GM04504 (cell line): Measurements from ENCODE around the gene SLC22A2.

Source experiments
- DNase-seq: peaks from one replicate; pipeline ENCODE4 v3.0.0-alpha.2; 2012; ENCODE audit warnings: low read depth

SLC22A2 gene

GRCh38 chr6:160207618-160208017, 51.0 kb downstream of the SLC22A2 start:
- DNase-seq, result no peak

GRCh38 chr6:160204710-160205109, 53.9 kb downstream of the SLC22A2 start:
- DNase-seq, result no peak

GRCh38 chr6:160203953-160204352, 54.7 kb downstream of the SLC22A2 start:
- DNase-seq, result no peak

GRCh38 chr6:160203522-160203921, 55.1 kb downstream of the SLC22A2 start:
- no peak for DNase-seq

GRCh38 chr6:160203076-160203475, 55.5 kb downstream of the SLC22A2 start:
- DNase-seq, result no peak

GRCh38 chr6:160202411-160202810, 56.2 kb downstream of the SLC22A2 start:
- DNase-seq, result no peak

- no peak for DNase-seq
Measured at GRCh38 chr6:160201061-160201460, 57.6 kb downstream of the SLC22A2 start.

- no peak for DNase-seq
Measured at GRCh38 chr6:160198606-160199211, 59.9 kb downstream of the SLC22A2 start.

GRCh38 chr6:160197662-160198061, 61.0 kb downstream of the SLC22A2 start:
- no peak for DNase-seq

GRCh38 chr6:160194808-160195207, 63.8 kb downstream of the SLC22A2 start:
- no peak for DNase-seq

- no peak for DNase-seq
Measured at GRCh38 chr6:160192840-160193239, 65.8 kb downstream of the SLC22A2 start.

GRCh38 chr6:160190973-160191372, 67.6 kb downstream of the SLC22A2 start:
- DNase-seq, result no peak

GRCh38 chr6:160190081-160190480, 68.5 kb downstream of the SLC22A2 start:
- DNase-seq, result no peak

GRCh38 chr6:160188773-160189172, 69.8 kb downstream of the SLC22A2 start:
- DNase-seq, result no peak

- no peak for DNase-seq
Measured at GRCh38 chr6:160180706-160181105, 77.9 kb downstream of the SLC22A2 start.

GRCh38 chr6:160178271-160178670, 80.3 kb downstream of the SLC22A2 start:
- no peak for DNase-seq

GRCh38 chr6:160177220-160177619, 81.4 kb downstream of the SLC22A2 start:
- no peak for DNase-seq

GRCh38 chr6:160174681-160175080, 83.9 kb downstream of the SLC22A2 start:
- DNase-seq, result no peak

- DNase-seq, result no peak
Measured at GRCh38 chr6:160173806-160174527, 84.7 kb downstream of the SLC22A2 start.

GRCh38 chr6:160172704-160173103, 85.9 kb downstream of the SLC22A2 start:
- DNase-seq, result no peak

GRCh38 chr6:160170018-160170680, 88.5 kb downstream of the SLC22A2 start:
- no peak for DNase-seq

GRCh38 chr6:160167604-160168399, 90.8 kb downstream of the SLC22A2 start:
- DNase-seq, result no peak
